ENCODE data around the gene GALR1. TPM values are rescaled to one million over a fixed set of nuclear protein-coding genes. Genes with fewer than 3 reads are reported as not detected.

GALR1 gene
- polyA plus RNA-seq, 4 donors: 0.03 to 0.26 (median 0.17) TPM

DNA sequence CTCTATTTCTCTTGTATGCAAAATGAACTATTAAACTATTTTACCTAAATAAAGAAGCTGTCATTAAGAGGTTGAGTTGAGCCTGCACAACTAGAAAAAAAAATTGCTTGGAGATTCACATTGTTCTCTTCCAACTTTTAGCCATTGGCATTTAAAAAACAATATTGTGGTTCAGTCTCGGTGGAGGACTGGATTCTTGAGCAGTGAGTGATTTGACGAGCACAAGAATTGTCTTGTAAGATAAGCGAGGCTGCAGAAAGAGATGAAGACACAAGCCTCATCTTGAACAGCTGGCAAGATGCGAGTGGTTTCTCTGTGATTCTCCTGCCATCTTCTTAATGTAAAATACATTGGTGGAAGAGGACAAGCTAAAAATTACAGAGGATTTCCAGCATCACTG lies 67.0 kb downstream of the GALR1 start:
- no peak for DNase-seq (ENCODE audit: low read depth in 4 of 4, low spot score in 2 of 4)

- DNase-seq (ENCODE audit: low read depth in 4 of 4, low spot score in 2 of 4): no peak
These were observed 71.4 kb downstream of the GALR1 start for GRCh38 chr18:77320971-77321559.

GRCh38 chr18:77321823-77322805 lies 72.5 kb downstream of the GALR1 start:
- DNase-seq (ENCODE audit: low read depth in 4 of 4, low spot score in 2 of 4): peak in 1 of 4 donors; percentile 11

DNA sequence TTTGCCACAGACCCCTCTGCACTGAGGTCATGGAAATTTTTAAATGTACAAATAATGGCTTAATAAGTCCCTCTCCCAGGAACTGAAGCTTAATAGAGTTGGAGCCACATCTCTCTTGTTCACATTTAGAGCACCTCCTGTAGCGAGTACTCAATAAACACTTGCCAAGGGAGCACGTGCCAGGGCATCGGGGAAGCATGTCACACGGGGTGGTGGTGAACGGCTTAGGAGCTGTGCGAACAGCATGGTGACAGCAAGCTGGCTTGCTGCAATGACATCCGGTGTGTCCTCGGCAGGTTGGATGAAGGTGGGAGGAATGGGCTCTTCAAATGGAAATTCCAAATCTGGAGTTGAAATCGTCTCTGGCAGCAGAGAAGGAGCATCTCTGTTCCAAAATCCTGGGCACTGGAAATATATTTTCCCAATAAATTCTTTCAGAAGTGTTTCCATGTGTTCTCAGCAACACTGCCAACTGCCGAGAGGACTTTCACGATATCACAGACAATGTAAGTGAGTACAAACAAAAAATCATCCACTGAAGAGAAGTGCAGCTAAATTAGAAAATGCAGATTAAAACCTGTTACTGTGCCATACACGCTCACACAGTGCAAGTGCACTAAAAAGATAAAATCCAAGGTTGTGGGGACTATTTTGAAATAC lies 74.1 kb downstream of the GALR1 start:
- no peak for DNase-seq (ENCODE audit: low read depth in 4 of 4, low spot score in 2 of 4)

Other genes with a start within 250 kb of the GALR1 start
- gene MBP, start 117.1 kb upstream of the GALR1 start, polyA plus RNA-seq (ENCODE audit: insufficient read length in 4 of 4): 10 to 100 TPM; 18.5 to 23.3 (median 21.5) TPM

Data from left renal cortex interstitium (tissue), 4 donors.